HepG2 (cell line): ENCODE data around the gene WDR35. TPM values are rescaled to one million over a fixed set of nuclear protein-coding genes. Genes with fewer than 3 reads are reported as not detected.

Experiments used
- DMAP1 ChIP-seq: IDR thresholded peaks from 2 replicates; pipeline ENCODE4 v1.6.1; 2016
- EZH2 ChIP-seq: conservative IDR thresholded peaks from 2 replicates; pipeline ENCODE4 v1.6.1; 2012; ENCODE audit warnings: mild to moderate bottlenecking, low read depth, low read length, moderate library complexity
- KDM5A ChIP-seq: fragments of 200-600 bp; sonication (generic); IDR thresholded peaks from 2 replicates; pipeline ENCODE4 v1.7.0; 2018; ENCODE audit warnings: antibody characterized with exemption, mild to moderate bottlenecking, low read length, borderline replicate concordance
- MXI1 ChIP-seq: IDR thresholded peaks from 3 replicates; pipeline ENCODE4 v1.6.1; 2012; ENCODE audit warnings: low read depth, low read length, inconsistent platforms, borderline replicate concordance
- RBFOX2 ChIP-seq: fragments of 200-400 bp; formaldehyde crosslinking; IDR thresholded peaks from 2 replicates; pipeline ENCODE4 v1.6.1; 2017; ENCODE audit warnings: low read depth, mild to moderate bottlenecking, low read length
- ZFP41 ChIP-seq: sonication (generic); formaldehyde crosslinking; IDR thresholded peaks from 2 replicates; pipeline ENCODE4 v1.4.0; 2020; ENCODE audit warnings: mild to moderate bottlenecking, missing genetic modification reagents, borderline replicate concordance
- ZNF30 ChIP-seq: sonication (generic); formaldehyde crosslinking; IDR thresholded peaks from 2 replicates; pipeline ENCODE4 v1.5.0; 2020; ENCODE audit warnings: mild to moderate bottlenecking, missing genetic modification reagents
- ZNF383 ChIP-seq: sonication (generic); formaldehyde crosslinking; IDR thresholded peaks from 2 replicates; pipeline ENCODE4 v1.4.0; 2020; ENCODE audit warnings: missing genetic modification reagents, mild to moderate bottlenecking, borderline replicate concordance
- polyA plus RNA-seq, 8 experiments: library from polyadenylated mRNA; depleted of rRNA in 3 of 8; stranded (reverse) in 7 of 8; unstranded in 1 of 8; fragments of >200 nt; fragmentation: Illumina TruSeq in 4 of 8; extraction: Trizol in 4 of 8; gene quantifications; 2 replicates each; pipeline versions ENCODE4 v1.2.1 to v1.2.3, GENCODE V29; 2011 to 2016; ENCODE audit warnings: low read depth in 4 of 8, missing spikeins in 1 of 8, mixed read lengths in 1 of 8; ENCODE audit not compliant: insufficient read depth in 1 of 8
- total RNA-seq, 5 experiments: library from RNA; depleted of rRNA; stranded (reverse); fragments of >200 nt; fragmentation: Illumina TruSeq; extraction: Trizol; gene quantifications; 2 replicates each; pipeline ENCODE4 v1.2.3, GENCODE V29; 2016; ENCODE audit warnings: low read depth in 1 of 5
- TF ChIP-seq, protein P1 (sequence below): sonication (generic); formaldehyde crosslinking; IDR thresholded peaks from 2 replicates; pipeline ENCODE4 v1.9.0; 2022; ENCODE audit warnings: low read depth, missing genetic modification reagents
- TF ChIP-seq, protein P2 (sequence below): sonication (generic); formaldehyde crosslinking; IDR thresholded peaks from 2 replicates; pipeline ENCODE4 v1.8.0; 2022; ENCODE audit warnings: missing genetic modification reagents, mild to moderate bottlenecking, borderline replicate concordance
- TF ChIP-seq, protein P3 (sequence below): sonication (generic); formaldehyde crosslinking; IDR thresholded peaks from 2 replicates; pipeline ENCODE4 v1.5.0; 2020; ENCODE audit warnings: mild to moderate bottlenecking, missing genetic modification reagents
- TF ChIP-seq, protein P4 (sequence below): sonication (generic); formaldehyde crosslinking; IDR thresholded peaks from 2 replicates; pipeline ENCODE4 v1.4.0; 2020; ENCODE audit warnings: missing genetic modification reagents

WDR35 gene
- total and polyA plus RNA-seq, 2 of the 13 experiments (the other 11 are each of a cell fraction or from before 2014, with no cell fraction given) = 11.1 to 19.6 TPM

DNA sequence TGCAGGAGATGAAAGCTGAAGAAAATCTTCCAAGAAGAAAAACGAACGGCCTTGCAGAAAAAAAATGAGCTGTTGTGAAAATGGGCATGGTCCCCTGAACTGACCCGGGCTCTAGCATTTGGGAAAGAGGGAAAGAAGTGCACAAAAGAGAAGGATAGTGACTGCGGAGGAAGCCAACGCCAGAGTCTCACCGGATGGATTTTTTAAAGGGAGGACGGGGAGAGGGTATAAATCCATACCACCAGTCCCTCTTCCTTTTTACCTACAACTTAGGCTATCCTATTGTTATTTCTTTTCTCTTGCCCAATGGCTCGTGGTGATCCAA lies 601 bp downstream of the WDR35 start (continued):
- TF ChIP-seq, protein P1, sequence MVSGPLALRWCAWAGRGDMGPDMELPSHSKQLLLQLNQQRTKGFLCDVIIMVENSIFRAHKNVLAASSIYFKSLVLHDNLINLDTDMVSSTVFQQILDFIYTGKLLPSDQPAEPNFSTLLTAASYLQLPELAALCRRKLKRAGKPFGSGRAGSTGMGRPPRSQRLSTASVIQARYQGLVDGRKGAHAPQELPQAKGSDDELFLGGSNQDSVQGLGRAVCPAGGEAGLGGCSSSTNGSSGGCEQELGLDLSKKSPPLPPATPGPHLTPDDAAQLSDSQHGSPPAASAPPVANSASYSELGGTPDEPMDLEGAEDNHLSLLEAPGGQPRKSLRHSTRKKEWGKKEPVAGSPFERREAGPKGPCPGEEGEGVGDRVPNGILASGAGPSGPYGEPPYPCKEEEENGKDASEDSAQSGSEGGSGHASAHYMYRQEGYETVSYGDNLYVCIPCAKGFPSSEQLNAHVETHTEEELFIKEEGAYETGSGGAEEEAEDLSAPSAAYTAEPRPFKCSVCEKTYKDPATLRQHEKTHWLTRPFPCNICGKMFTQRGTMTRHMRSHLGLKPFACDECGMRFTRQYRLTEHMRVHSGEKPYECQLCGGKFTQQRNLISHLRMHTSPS (CRISPR knock-in tag) = no peak
- no peak for TF ChIP-seq ZNF383 (CRISPR knock-in tag)
- TF ChIP-seq, protein P2, sequence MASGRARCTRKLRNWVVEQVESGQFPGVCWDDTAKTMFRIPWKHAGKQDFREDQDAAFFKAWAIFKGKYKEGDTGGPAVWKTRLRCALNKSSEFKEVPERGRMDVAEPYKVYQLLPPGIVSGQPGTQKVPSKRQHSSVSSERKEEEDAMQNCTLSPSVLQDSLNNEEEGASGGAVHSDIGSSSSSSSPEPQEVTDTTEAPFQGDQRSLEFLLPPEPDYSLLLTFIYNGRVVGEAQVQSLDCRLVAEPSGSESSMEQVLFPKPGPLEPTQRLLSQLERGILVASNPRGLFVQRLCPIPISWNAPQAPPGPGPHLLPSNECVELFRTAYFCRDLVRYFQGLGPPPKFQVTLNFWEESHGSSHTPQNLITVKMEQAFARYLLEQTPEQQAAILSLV (CRISPR knock-in tag) = no peak
- no peak for TF ChIP-seq RBFOX2
- TF ChIP-seq EZH2 = no peak
- TF ChIP-seq ZNF30 (CRISPR knock-in tag) = no peak
- 0 out of 2 replicates have a peak, but pooled peaks have one; percentile 5 for TF ChIP-seq ZFP41 (CRISPR knock-in tag)
- TF ChIP-seq KDM5A = peak; percentile 26; the same call in 1 of the 2 replicates
- TF ChIP-seq, protein P3, sequence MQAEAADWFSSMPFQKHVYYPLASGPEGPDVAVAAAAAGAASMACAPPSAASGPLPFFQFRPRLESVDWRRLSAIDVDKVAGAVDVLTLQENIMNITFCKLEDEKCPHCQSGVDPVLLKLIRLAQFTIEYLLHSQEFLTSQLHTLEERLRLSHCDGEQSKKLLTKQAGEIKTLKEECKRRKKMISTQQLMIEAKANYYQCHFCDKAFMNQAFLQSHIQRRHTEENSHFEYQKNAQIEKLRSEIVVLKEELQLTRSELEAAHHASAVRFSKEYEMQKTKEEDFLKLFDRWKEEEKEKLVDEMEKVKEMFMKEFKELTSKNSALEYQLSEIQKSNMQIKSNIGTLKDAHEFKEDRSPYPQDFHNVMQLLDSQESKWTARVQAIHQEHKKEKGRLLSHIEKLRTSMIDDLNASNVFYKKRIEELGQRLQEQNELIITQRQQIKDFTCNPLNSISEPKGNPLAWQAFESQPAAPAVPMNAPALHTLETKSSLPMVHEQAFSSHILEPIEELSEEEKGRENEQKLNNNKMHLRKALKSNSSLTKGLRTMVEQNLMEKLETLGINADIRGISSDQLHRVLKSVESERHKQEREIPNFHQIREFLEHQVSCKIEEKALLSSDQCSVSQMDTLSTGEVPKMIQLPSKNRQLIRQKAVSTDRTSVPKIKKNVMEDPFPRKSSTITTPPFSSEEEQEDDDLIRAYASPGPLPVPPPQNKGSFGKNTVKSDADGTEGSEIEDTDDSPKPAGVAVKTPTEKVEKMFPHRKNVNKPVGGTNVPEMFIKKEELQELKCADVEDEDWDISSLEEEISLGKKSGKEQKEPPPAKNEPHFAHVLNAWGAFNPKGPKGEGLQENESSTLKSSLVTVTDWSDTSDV (CRISPR knock-in tag) = no peak
- TF ChIP-seq DMAP1 (CRISPR knock-in tag) = no peak
- TF ChIP-seq MXI1 = no peak
- TF ChIP-seq, protein P4, sequence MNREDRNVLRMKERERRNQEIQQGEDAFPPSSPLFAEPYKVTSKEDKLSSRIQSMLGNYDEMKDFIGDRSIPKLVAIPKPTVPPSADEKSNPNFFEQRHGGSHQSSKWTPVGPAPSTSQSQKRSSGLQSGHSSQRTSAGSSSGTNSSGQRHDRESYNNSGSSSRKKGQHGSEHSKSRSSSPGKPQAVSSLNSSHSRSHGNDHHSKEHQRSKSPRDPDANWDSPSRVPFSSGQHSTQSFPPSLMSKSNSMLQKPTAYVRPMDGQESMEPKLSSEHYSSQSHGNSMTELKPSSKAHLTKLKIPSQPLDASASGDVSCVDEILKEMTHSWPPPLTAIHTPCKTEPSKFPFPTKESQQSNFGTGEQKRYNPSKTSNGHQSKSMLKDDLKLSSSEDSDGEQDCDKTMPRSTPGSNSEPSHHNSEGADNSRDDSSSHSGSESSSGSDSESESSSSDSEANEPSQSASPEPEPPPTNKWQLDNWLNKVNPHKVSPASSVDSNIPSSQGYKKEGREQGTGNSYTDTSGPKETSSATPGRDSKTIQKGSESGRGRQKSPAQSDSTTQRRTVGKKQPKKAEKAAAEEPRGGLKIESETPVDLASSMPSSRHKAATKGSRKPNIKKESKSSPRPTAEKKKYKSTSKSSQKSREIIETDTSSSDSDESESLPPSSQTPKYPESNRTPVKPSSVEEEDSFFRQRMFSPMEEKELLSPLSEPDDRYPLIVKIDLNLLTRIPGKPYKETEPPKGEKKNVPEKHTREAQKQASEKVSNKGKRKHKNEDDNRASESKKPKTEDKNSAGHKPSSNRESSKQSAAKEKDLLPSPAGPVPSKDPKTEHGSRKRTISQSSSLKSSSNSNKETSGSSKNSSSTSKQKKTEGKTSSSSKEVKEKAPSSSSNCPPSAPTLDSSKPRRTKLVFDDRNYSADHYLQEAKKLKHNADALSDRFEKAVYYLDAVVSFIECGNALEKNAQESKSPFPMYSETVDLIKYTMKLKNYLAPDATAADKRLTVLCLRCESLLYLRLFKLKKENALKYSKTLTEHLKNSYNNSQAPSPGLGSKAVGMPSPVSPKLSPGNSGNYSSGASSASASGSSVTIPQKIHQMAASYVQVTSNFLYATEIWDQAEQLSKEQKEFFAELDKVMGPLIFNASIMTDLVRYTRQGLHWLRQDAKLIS (CRISPR knock-in tag) = 0 out of 2 replicates have a peak, but pooled peaks have one; percentile 35
